HepG2 (cell line): ENCODE measurements around the gene TPPP2. TPM values are rescaled to one million over a fixed set of nuclear protein-coding genes. Genes with fewer than 3 reads are reported as not detected.

Source experiments
- ATAC-seq: fragments of 200-7000 bp; cut with Tn5 transposase; 3 replicates; pipeline ENCODE4 v1.9.1; 2020; ENCODE audit warnings: mild to moderate bottlenecking, moderate library complexity
- BruUV-seq: library from RNA; stranded (reverse); fragments of 400-500 nt; replicated peaks from 2 replicates; lab custom pipeline; 2021; lab: Mats Ljungman, UMichigan
- CTCF ChIA-PET: fragments of 300-600 bp; formaldehyde crosslinking; extraction: SDS; loops from one replicate; lab custom pipeline; 2021; ENCODE audit warnings: low total read pairs, inconsistent platforms, low intra/inter-chr PET ratio; lab: Yijun Ruan, JAX
- POLR2A ChIA-PET: fragments of 350-600 bp; sonication (Branson Sonifier 250); formaldehyde crosslinking; loops from one replicate; lab custom pipeline; 2020; ENCODE audit warnings: antibody characterized with exemption, inconsistent platforms; lab: Yijun Ruan, JAX
- DNase-seq: peaks from one replicate; pipeline ENCODE4 v3.0.0-alpha.2; 2015; ENCODE audit warnings: low spot score
- FAIRE-seq: peaks from 3 replicates; lab custom pipeline; 2011; peaks lifted over from hg19 to GRCh38; lab: Jason Lieb, UNC
- H2AFZ ChIP-seq: one replicate; pipeline ENCODE4 v1.6.1; 2011; ENCODE audit warnings: low read length, inconsistent platforms
- H3K27ac ChIP-seq: fragments of 300-600 bp; 3 replicates; pipeline ENCODE4 v1.8.0; 2011; ENCODE audit warnings: mixed run types, mild to moderate bottlenecking, mixed read lengths, low read length, inconsistent platforms; ENCODE audit not compliant: insufficient read depth; ENCODE audit errors: extremely low read length
- H3K27me3 ChIP-seq, 2 experiments: fragments of 200-600 bp in 1 of 2; 2 replicates in 1 of 2; 3 replicates in 1 of 2; pipeline versions ENCODE4 v1.6.0 to v1.8.0; 2011; ENCODE audit warnings: low read length in 2 of 2, mild to moderate bottlenecking in 2 of 2, moderate library complexity in 2 of 2, inconsistent platforms in 1 of 2; ENCODE audit not compliant: insufficient read depth in 2 of 2, control insufficient read depth in 1 of 2
- H3K36me3 ChIP-seq, 2 experiments: fragments of 200-600 bp in 1 of 2; replicated peaks in 1 of 2; 2 replicates in 1 of 2; 3 replicates in 1 of 2; pipeline versions ENCODE4 v1.5.1 to v1.8.0; 2011; ENCODE audit warnings: low read length in 2 of 2, inconsistent platforms in 1 of 2; ENCODE audit not compliant: insufficient read depth in 2 of 2, control insufficient read depth in 1 of 2
- H3K4me1 ChIP-seq: 2 replicates; pipeline ENCODE4 v1.5.1; 2012; ENCODE audit warnings: low read length, inconsistent platforms; ENCODE audit not compliant: insufficient read depth
- H3K4me2 ChIP-seq: 2 replicates; pipeline ENCODE4 v1.6.0; 2011; ENCODE audit warnings: low read depth, low read length, inconsistent platforms
- H3K4me3 ChIP-seq, 3 experiments: fragments of 200-600 bp in 1 of 3; sonication (generic), shearing (Covaris generic) in 1 of 3; replicated peaks in 1 of 3; 2 replicates each; pipeline ENCODE4 v1.5.1; 2011 to 2016; ENCODE audit warnings: low read length in 3 of 3, inconsistent platforms in 2 of 3, low read depth in 2 of 3, mild to moderate bottlenecking in 2 of 3, control low read depth in 1 of 3, mixed read lengths in 1 of 3; ENCODE audit not compliant: insufficient read depth in 1 of 3
- H3K79me2 ChIP-seq: one replicate; pipeline ENCODE4 v1.6.1; 2011; ENCODE audit warnings: low read length, inconsistent platforms; ENCODE audit not compliant: insufficient read depth
- H3K9ac ChIP-seq: 2 replicates; pipeline ENCODE4 v1.6.0; 2011; ENCODE audit warnings: mild to moderate bottlenecking, low read depth, low read length, inconsistent platforms; ENCODE audit not compliant: insufficient read depth
- H3K9me3 ChIP-seq: 2 replicates; pipeline ENCODE4 v1.5.1; 2012; ENCODE audit warnings: mild to moderate bottlenecking, low read length
- H4K20me1 ChIP-seq: 2 replicates; pipeline ENCODE4 v1.6.0; 2011; ENCODE audit warnings: inconsistent platforms, mild to moderate bottlenecking, low read length, moderate library complexity; ENCODE audit not compliant: insufficient read depth
- AGO2 ChIP-seq: fragments of 200-400 bp; formaldehyde crosslinking; optimal IDR thresholded peaks from 2 replicates; pipeline ENCODE3; 2017; ENCODE audit warnings: mild to moderate bottlenecking, low read depth, low read length, moderate library complexity
- ATM ChIP-seq: fragments of 450-650 bp; IDR thresholded peaks from 2 replicates; pipeline ENCODE4 v1.7.1; 2017; ENCODE audit warnings: mild to moderate bottlenecking, borderline replicate concordance
- FOXA3 ChIP-seq: IDR thresholded peaks from 2 replicates; pipeline ENCODE4 v1.6.1; 2016; ENCODE audit warnings: missing genetic modification reagents, missing compliant biosample characterization
- RBFOX2 ChIP-seq: fragments of 200-400 bp; formaldehyde crosslinking; IDR thresholded peaks from 2 replicates; pipeline ENCODE4 v1.6.1; 2017; ENCODE audit warnings: low read depth, mild to moderate bottlenecking, low read length
- REXO4 ChIP-seq: sonication (generic); formaldehyde crosslinking; IDR thresholded peaks from 2 replicates; pipeline ENCODE4 v1.8.0; 2022; ENCODE audit warnings: missing genetic modification reagents, mild to moderate bottlenecking, borderline replicate concordance
- SIX4 ChIP-seq: sonication (generic); formaldehyde crosslinking; IDR thresholded peaks from 2 replicates; pipeline ENCODE4 v1.4.0; 2020; ENCODE audit warnings: missing genetic modification reagents
- ZNF75D ChIP-seq: sonication (generic); formaldehyde crosslinking; IDR thresholded peaks from 2 replicates; pipeline ENCODE4 v1.8.1; 2023; ENCODE audit warnings: missing genetic modification reagents, mild to moderate bottlenecking, borderline replicate concordance
- WGBS: methylation state at CpG from one replicate; pipeline ENCODE4 v1.1.6; 2017; ENCODE audit warnings: low lambda C conversion rate; 5-methylcytosine and 5-hydroxymethylcytosine counted together
- in situ Hi-C: cut with HindIII; loops from 2 replicates; pipeline ENCODE4 v1.10.0; 2017; ENCODE audit warnings: low pct_unique_long_range_greater_than_20kb; ENCODE audit not compliant: extremely low pct_ligation_motif_present
- intact Hi-C: fragments of 100-400 bp; cut with micrococcal nuclease; formaldehyde crosslinking; loops from one replicate; pipeline ENCODE4 v1.10.0; 2022; ENCODE audit not compliant: unreplicated experiment
- polyA plus RNA-seq, 8 experiments: library from polyadenylated mRNA; depleted of rRNA in 3 of 8; stranded (reverse) in 7 of 8; unstranded in 1 of 8; fragments of >200 nt; fragmentation: Illumina TruSeq in 4 of 8; extraction: Trizol in 4 of 8; gene quantifications; 2 replicates each; pipeline versions ENCODE4 v1.2.1 to v1.2.3, GENCODE V29; 2011 to 2016; ENCODE audit warnings: low read depth in 4 of 8, missing spikeins in 1 of 8, mixed read lengths in 1 of 8; ENCODE audit not compliant: insufficient read depth in 1 of 8
- total RNA-seq, 5 experiments: library from RNA; depleted of rRNA; stranded (reverse); fragments of >200 nt; fragmentation: Illumina TruSeq; extraction: Trizol; gene quantifications; 2 replicates each; pipeline ENCODE4 v1.2.3, GENCODE V29; 2016; ENCODE audit warnings: low read depth in 1 of 5
- TF ChIP-seq, protein P1 (sequence below): sonication (generic); formaldehyde crosslinking; IDR thresholded peaks from 2 replicates; pipeline ENCODE4 v1.5.1; 2020; ENCODE audit warnings: mild to moderate bottlenecking, missing genetic modification reagents, borderline replicate concordance
- TF ChIP-seq, protein P2 (sequence below): sonication (generic); formaldehyde crosslinking; IDR thresholded peaks from 2 replicates; pipeline ENCODE4 v1.4.0; 2020; ENCODE audit warnings: missing genetic modification reagents
- TF ChIP-seq, protein P3 (sequence below): sonication (generic); formaldehyde crosslinking; IDR thresholded peaks from 2 replicates; pipeline ENCODE4 v1.4.0; 2020; ENCODE audit warnings: mild to moderate bottlenecking, low read depth, missing genetic modification reagents

The TPPP2 gene
- total and polyA plus RNA-seq, 2 of the 13 experiments (the other 11 are each of a cell fraction or from before 2014, with no cell fraction given) = 0.58 to 4.2 TPM

DNA sequence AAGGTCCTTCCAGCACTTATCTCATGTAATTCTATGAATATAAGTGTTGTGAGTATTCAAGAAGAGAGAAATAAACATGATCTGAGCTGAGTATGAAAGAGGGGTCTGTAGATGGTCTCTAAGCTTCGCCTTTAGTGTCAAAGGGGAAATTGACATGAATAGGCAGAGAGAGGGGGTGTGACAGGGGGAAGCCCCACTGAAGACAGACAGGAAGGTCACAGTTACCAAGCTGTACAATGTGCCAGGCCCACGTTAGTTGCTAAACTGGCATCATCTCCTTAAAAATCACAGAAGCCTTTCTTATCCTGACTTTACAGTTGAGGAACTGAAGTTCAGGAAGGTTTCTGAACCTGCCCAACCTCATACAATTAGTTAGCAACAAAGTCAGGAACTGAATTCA is 47.7 kb downstream of the TPPP2 start (continued):
- TF ChIP-seq, protein P1, sequence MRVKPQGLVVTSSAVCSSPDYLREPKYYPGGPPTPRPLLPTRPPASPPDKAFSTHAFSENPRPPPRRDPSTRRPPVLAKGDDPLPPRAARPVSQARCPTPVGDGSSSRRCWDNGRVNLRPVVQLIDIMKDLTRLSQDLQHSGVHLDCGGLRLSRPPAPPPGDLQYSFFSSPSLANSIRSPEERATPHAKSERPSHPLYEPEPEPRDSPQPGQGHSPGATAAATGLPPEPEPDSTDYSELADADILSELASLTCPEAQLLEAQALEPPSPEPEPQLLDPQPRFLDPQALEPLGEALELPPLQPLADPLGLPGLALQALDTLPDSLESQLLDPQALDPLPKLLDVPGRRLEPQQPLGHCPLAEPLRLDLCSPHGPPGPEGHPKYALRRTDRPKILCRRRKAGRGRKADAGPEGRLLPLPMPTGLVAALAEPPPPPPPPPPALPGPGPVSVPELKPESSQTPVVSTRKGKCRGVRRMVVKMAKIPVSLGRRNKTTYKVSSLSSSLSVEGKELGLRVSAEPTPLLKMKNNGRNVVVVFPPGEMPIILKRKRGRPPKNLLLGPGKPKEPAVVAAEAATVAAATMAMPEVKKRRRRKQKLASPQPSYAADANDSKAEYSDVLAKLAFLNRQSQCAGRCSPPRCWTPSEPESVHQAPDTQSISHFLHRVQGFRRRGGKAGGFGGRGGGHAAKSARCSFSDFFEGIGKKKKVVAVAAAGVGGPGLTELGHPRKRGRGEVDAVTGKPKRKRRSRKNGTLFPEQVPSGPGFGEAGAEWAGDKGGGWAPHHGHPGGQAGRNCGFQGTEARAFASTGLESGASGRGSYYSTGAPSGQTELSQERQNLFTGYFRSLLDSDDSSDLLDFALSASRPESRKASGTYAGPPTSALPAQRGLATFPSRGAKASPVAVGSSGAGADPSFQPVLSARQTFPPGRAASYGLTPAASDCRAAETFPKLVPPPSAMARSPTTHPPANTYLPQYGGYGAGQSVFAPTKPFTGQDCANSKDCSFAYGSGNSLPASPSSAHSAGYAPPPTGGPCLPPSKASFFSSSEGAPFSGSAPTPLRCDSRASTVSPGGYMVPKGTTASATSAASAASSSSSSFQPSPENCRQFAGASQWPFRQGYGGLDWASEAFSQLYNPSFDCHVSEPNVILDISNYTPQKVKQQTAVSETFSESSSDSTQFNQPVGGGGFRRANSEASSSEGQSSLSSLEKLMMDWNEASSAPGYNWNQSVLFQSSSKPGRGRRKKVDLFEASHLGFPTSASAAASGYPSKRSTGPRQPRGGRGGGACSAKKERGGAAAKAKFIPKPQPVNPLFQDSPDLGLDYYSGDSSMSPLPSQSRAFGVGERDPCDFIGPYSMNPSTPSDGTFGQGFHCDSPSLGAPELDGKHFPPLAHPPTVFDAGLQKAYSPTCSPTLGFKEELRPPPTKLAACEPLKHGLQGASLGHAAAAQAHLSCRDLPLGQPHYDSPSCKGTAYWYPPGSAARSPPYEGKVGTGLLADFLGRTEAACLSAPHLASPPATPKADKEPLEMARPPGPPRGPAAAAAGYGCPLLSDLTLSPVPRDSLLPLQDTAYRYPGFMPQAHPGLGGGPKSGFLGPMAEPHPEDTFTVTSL = no peak
- TF ChIP-seq ATM (no peak), FOXA3 (CRISPR knock-in tag) (no peak), REXO4 (CRISPR knock-in tag) (no peak)

DNA sequence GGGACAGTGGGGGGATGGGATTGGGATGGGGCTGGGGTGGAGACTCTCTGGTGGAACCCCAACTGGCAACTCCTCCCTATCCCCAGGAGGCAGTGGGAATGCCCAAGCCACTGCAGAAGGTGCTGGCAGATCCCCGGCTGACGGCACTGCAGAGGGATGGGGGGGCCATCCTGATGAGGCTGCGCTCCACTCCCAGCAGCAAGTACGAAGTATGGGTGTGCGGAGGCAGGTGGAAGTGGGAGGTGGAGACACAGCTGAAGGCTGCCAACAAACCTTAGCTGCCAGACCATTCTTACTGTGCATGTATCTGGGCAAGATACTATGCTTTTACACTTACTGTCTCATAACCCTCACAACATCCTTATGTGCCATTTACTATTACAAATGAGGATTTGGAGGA is 48.3 kb downstream of the TPPP2 start:
- no TSS peak for BruUV-seq
- FAIRE-seq = no peak
- Histone ChIP-seq H2AFZ (no peak overlapping the region), H3K27ac (no peak overlapping the region), H3K36me3 (peaks cover 47 to 72% of the 10 kb centered on the region in 2 experiments), H3K4me2 (no peak overlapping the region), H3K4me3 (no peak overlapping the region), H3K4me1 (peaks cover 7% of the 10 kb centered on the region; the same call in 1 of the 2 replicates), H3K9ac (no peak overlapping the region), H3K9me3 (no peaks in the 10 kb centered on the region), H3K27me3 (no peaks in the 10 kb centered on the region), H3K79me2 (no peaks in the 10 kb centered on the region), H4K20me1 (no peaks in the 10 kb centered on the region)
- WGBS = 91% methylated on average over 5 of the region's 5 CpGs
- ATAC-seq = no peak
- POLR2A ChIA-PET = interaction anchor here (0.6 to 1.6 kb wide), 3 partner anchors 9 to 16 kb away, joined by 3 to 4 read pairs (median 3); no protein-coding TSS in a partner anchor
- CTCF ChIA-PET = no interaction called here
- intact Hi-C loops (no loop called here), in situ Hi-C loops (no loop called here)
- DNase-seq = no peak
- TF ChIP-seq SIX4 (CRISPR knock-in tag) (no peak), AGO2 (peak; percentile 44), ZNF75D (CRISPR knock-in tag) (no peak), RBFOX2 (0 out of 2 replicates have a peak, but pooled peaks have one; percentile 20)
- TF ChIP-seq, protein P2, sequence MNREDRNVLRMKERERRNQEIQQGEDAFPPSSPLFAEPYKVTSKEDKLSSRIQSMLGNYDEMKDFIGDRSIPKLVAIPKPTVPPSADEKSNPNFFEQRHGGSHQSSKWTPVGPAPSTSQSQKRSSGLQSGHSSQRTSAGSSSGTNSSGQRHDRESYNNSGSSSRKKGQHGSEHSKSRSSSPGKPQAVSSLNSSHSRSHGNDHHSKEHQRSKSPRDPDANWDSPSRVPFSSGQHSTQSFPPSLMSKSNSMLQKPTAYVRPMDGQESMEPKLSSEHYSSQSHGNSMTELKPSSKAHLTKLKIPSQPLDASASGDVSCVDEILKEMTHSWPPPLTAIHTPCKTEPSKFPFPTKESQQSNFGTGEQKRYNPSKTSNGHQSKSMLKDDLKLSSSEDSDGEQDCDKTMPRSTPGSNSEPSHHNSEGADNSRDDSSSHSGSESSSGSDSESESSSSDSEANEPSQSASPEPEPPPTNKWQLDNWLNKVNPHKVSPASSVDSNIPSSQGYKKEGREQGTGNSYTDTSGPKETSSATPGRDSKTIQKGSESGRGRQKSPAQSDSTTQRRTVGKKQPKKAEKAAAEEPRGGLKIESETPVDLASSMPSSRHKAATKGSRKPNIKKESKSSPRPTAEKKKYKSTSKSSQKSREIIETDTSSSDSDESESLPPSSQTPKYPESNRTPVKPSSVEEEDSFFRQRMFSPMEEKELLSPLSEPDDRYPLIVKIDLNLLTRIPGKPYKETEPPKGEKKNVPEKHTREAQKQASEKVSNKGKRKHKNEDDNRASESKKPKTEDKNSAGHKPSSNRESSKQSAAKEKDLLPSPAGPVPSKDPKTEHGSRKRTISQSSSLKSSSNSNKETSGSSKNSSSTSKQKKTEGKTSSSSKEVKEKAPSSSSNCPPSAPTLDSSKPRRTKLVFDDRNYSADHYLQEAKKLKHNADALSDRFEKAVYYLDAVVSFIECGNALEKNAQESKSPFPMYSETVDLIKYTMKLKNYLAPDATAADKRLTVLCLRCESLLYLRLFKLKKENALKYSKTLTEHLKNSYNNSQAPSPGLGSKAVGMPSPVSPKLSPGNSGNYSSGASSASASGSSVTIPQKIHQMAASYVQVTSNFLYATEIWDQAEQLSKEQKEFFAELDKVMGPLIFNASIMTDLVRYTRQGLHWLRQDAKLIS (CRISPR knock-in tag) = no peak
- TF ChIP-seq, protein P3, sequence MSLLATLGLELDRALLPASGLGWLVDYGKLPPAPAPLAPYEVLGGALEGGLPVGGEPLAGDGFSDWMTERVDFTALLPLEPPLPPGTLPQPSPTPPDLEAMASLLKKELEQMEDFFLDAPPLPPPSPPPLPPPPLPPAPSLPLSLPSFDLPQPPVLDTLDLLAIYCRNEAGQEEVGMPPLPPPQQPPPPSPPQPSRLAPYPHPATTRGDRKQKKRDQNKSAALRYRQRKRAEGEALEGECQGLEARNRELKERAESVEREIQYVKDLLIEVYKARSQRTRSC (CRISPR knock-in tag) = no peak
